ENCODE measurements around the gene CBLB.
"Not testable (repeated sequence)": the region's sequence is repeated elsewhere in the genome, so short reads cannot be mapped to it uniquely, and the experiment has no call there.

The CBLB gene

GRCh38 chr3:105752791-105753415, 115.9 kb downstream of the CBLB start:
- peak in 1 of 2 donors; percentile 15 for DNase-seq (ENCODE audit: low read depth in 2 of 2)

DNA sequence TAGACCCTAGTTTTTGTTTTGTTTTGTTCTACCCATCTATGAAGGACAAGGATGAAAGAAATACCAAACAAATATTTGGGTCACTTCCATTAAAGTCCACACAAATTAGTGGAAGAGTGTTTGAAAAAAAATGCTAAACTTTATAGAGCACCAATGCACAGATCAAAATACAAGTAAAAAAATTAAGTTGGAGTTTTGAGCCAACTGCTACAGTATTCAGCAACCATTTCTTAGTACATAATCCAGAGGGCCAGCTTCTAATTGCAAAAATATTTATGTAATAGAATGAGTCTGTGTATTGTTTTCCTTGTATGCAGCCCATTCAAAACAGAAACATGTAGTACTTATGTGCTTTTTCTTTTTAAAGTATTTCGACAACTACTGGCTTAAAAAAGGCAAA, 121.1 kb downstream of the CBLB start:
- no peak for DNase-seq (ENCODE audit: low read depth in 2 of 2)

- no peak for DNase-seq (ENCODE audit: low read depth in 2 of 2)
Measured at GRCh38 chr3:105747060-105747541, 121.7 kb downstream of the CBLB start.

- no peak for DNase-seq (ENCODE audit: low read depth in 2 of 2)
Measured at GRCh38 chr3:105746231-105746996, 122.4 kb downstream of the CBLB start.

DNA sequence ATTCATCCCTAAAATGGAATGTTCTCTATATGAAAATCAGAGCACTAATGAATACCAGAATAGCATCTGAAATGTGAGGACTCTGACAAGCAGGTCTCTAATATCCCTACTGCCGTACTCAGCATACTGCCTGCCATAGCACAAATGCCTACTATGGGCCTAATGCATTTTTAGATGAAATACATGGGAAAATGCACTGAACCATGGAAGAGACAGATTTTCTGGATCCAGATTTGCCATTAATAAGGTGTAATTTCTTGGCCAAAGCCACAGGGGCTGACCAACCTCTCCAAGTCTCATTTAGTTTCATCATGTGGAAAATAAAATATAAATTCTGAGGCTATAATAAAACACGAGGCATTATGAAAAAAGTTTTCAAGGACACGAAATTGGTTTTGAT, 123.8 kb downstream of the CBLB start:
- DNase-seq (ENCODE audit: low read depth in 2 of 2), result no peak

GRCh38 chr3:105744202-105744601, 124.6 kb downstream of the CBLB start:
- DNase-seq (ENCODE audit: low read depth in 2 of 2), result no peak

- DNase-seq (ENCODE audit: low read depth in 2 of 2), result no peak
Measured at GRCh38 chr3:105733356-105733755, 135.5 kb downstream of the CBLB start.

- no peak for DNase-seq (ENCODE audit: low read depth in 2 of 2)
Measured at GRCh38 chr3:105731686-105732085, 137.1 kb downstream of the CBLB start.

- DNase-seq (ENCODE audit: low read depth in 2 of 2), result no peak
Measured at GRCh38 chr3:105730801-105731354, 137.9 kb downstream of the CBLB start.

GRCh38 chr3:105729667-105730066, 139.1 kb downstream of the CBLB start:
- no peak for DNase-seq (ENCODE audit: low read depth in 2 of 2)

GRCh38 chr3:105728771-105729312, 140.0 kb downstream of the CBLB start:
- no peak for DNase-seq (ENCODE audit: low read depth in 2 of 2)

- not testable (repeated sequence) for DNase-seq (ENCODE audit: low read depth in 2 of 2)
Measured at GRCh38 chr3:105727036-105727435, 141.8 kb downstream of the CBLB start.

DNA sequence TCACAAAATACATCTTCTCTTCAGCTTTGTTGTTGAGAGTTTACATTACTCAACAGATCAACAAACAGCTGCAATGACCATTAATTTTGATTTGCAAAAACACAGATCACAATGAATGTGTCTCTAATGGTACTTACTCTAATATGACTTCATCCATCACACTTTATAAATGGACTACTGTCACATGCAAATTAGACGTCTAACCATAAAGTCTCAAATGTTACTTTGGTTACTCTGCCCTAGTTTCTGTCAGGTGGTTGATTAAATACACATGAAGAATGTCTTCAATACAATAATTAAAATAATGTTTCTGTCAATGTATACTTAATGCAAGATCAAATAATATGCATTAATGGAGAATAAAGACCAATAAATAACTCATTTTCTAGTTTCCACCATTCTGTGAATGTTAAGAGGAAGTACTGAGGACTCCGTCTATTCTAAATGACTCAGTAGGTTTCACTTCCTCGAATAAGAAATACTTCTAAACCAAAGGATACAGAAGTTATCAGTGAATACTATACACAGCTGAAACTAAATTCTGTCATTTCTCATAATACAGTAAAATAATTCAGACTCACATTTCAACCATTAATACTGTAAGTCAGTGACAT, 145.8 kb downstream of the CBLB start:
- no peak for DNase-seq (ENCODE audit: low read depth in 2 of 2)

- DNase-seq (ENCODE audit: low read depth in 2 of 2), result no peak
Measured at GRCh38 chr3:105719791-105720190, 149.0 kb downstream of the CBLB start.

DNA sequence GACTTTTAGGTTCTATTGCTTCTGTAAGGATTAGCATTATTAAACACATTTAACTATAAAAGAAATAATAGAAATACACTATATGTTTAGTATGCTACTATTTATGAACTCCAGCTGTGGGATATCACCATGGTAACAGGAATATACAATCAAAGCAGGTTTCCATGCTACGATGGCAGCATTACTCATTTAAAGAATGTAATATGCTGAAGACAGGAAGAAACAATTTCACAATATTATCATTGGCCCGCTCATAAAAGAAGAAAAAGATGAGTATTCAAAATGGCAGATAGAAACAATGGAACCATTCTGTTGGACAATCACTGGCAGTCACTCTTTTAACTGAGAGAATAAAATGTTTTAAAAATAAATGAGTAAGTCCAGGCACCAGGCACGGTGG, 153.4 kb downstream of the CBLB start:
- DNase-seq (ENCODE audit: low read depth in 2 of 2), result no peak

GRCh38 chr3:105714453-105714852, 154.4 kb downstream of the CBLB start:
- no peak for DNase-seq (ENCODE audit: low read depth in 2 of 2)

DNA sequence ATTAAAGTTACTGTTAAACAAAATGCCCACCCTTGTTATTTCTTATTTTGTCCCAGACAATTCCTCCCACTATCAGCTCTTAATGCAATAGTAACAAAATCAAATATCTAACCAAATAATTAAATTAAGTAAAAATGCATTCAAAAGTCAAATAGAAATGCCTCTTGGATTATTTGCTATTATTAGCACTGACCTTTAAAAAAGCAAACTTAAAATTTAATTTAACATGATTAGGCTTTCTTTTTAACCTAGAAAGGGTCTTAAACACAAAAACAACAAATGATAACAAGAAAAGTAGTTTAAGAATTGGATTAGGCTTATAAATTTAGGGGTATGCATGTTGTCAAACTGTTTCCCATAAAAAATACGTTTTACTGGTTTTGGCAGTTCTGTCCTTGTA, 159.8 kb downstream of the CBLB start:
- DNase-seq (ENCODE audit: low read depth in 2 of 2), result no peak

DNA sequence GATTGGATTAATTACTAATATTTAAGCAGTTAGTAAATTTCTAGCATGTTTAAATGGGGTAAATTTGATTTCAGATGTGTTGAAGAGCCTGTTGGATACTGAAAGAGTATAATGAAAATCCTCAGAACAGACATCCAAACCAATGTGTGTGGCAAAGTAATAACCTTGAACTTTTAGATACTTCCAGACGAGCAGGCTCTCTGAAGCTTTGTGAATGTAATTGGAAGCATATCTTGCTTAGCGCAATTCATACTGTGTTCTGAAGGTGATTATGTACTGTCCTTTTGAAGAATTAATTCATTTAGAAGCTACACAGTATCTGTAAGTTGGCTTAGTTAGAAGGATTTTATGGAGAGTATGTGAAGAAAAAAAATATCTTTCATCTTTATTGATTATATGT, 161.8 kb downstream of the CBLB start:
- no peak for DNase-seq (ENCODE audit: low read depth in 2 of 2)

DNA sequence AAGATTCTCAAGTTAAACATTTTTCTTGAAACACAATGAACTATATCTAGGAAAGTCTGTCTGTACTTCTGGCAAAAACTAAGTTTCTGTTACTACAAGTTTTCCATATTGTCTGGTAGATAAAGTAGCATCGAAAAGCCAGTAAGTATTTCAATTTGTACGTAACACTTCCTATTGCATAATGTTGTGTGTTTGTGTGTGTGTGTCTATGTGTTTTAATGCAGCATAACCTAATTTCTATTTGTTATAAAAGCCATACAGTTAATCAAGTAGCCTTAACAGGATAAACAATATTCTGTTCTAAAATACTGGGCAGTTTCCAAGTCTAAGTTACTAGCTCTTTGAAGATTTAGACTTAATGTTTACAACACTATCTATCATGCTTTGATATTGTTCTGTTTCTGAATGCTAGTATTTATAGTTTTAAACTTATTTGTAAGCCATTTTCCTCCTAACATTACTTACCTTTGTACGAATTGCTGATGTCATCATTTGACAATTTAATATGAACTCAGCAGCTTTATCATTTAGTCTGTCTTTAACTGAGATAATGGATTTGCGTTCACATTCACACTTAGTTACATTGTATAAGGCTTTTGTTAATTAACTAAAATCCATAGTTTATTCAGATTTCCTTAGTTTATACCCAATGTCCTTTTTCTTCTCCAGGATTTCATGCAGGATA, 163.9 kb downstream of the CBLB start:
- no peak for DNase-seq (ENCODE audit: low read depth in 2 of 2)

- no peak for DNase-seq (ENCODE audit: low read depth in 2 of 2)
Measured at GRCh38 chr3:105700575-105700974, 168.2 kb downstream of the CBLB start.

DNA sequence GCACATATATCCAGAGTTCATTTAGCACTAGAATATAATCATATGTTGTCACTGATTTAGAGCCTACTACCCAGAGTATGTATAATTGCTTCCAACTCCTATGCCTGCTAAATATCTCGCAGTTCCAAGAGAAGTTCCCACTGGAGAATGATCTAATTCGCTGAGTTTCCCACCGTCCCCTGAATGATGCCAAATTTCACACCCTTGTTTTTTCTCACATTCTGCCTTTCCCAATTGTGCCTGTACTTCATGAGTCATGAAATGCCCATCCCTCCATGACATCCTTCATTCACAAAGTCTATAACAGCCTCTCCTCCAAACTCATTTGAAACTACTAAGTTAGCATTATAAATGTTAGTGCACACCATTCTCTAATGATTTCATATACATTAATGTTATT, 177.2 kb downstream of the CBLB start:
- DNase-seq (ENCODE audit: low read depth in 2 of 2), result no peak

DNA sequence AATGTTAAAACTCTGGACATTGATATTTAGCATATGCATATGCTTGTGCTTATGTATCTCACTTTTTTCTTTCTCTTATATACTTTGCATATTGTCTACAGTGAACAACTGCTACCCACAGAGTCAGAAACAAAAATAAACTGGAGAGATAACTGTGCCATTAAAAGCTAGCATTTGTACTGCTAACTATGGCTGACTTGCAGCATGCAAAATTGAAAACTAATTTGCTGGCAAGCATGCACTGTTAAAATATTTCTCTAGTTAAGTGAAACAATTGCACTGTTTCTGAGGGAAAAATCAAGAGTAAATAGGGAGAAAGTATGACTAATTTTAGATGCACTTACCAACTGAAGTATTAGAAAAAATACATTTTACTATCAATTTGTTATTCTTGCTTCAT, 177.8 kb downstream of the CBLB start:
- no peak for DNase-seq (ENCODE audit: low read depth in 2 of 2)
